ACHN (cell line): ENCODE measurements around the gene L3MBTL4.
"Not testable (repeated sequence)": the region's sequence is repeated elsewhere in the genome, so short reads cannot be mapped to it uniquely, and the experiment has no call there.

Experiments
- DNase-seq: peaks from one replicate; pipeline ENCODE4 v3.0.0-alpha.2; 2015
- in situ Hi-C: cut with HindIII; loops from 2 replicates; pipeline ENCODE4 v1.10.0; 2017; ENCODE audit warnings: low sequenced_read_pairs, low pct_ligation_motif_present, low pct_unique_long_range_greater_than_20kb

Gene L3MBTL4

GRCh38 chr18:6161549-6161948 is 253.2 kb downstream of the L3MBTL4 start:
- in situ Hi-C loops, result no loop called here
- DNase-seq, result no peak

- in situ Hi-C loops, result no loop called here
- no peak for DNase-seq
Observed at GRCh38 chr18:6159426-6159825, 255.3 kb downstream of the L3MBTL4 start.

- DNase-seq, result no peak
- in situ Hi-C loops, result no loop called here
Observed at GRCh38 chr18:6158958-6159357, 255.8 kb downstream of the L3MBTL4 start.

GRCh38 chr18:6156446-6156845 is 258.3 kb downstream of the L3MBTL4 start:
- no peak for DNase-seq
- in situ Hi-C loops, result no loop called here

GRCh38 chr18:6155707-6156106 is 259.0 kb downstream of the L3MBTL4 start:
- DNase-seq, result no peak
- in situ Hi-C loops, result no loop called here

- in situ Hi-C loops, result no loop called here
- DNase-seq, result no peak
Observed at GRCh38 chr18:6150430-6150829, 264.3 kb downstream of the L3MBTL4 start.

DNA sequence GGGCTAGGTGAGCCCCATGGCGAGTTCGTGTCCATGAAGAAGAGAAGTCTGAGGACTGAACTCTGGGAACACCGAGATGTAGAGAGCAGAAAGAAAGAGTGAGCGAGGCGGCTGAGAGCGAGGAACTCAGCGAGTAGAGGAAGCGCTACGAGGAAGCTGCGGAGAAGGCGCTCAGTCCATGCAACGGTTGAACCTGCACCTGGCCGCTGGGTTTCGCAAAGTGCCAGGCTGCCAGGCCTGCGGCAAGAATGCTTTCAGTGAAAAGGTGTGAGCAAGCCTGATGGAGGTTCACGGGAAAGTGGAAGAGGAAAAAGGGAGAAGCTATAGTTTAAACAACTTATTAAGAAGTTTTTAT is 268.4 kb downstream of the L3MBTL4 start:
- no peak for DNase-seq
- in situ Hi-C loops, result no loop called here

DNA sequence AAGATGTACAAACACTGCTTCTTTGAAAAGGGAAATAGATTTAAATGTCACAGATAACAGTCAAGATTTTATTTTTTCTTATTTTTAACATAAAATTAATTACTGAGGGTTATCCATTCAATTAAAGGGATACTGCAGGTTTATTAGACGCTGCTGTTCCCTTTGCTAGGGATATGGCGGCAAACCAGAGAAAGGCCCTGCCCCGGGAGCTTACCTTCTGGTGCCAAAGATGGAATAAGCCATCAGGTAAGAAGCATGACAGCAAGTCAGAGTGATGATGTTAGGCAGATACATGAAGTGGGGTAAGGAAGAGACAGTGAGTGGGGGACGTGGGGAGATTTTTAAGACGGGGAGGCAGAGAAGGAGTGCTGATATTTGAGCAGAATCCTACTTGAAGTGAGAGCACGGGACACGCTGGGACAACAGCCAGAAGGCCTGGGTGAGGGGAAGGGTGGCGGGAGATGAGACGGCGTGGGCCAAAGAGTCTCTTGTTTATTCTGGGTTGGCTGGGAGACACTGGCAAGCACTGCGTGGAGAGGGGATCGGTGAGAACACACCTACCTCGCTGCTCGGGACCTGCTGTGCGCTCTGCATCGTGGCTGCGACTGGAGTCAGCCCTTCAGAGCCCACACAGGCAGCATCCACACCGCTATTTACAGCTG is 268.9 kb downstream of the L3MBTL4 start:
- DNase-seq, result no peak
- in situ Hi-C loops, result no loop called here

GRCh38 chr18:6139007-6139406 is 275.7 kb downstream of the L3MBTL4 start:
- DNase-seq, result no peak
- in situ Hi-C loops, result no loop called here

DNA sequence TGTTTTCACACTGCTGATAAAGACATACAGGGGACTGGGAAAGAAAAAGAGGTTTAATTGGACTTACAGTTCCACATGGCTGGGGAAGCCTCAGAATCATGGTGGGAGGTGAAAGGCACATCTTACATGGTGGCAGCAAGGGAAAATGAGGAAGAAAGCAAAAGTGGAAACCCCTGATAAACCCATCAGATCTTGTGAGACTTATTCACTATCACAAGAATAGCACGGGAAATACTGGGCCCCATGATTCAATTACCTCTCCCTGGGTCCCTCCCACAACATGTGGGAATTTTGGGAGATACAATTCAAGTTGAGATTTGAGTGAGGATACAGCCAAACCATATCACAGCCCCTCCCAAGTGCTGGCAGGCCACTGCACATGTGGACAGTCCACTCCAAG is 278.8 kb downstream of the L3MBTL4 start:
- in situ Hi-C loops, result not testable (repeated sequence)

GRCh38 chr18:6135029-6135428 is 279.7 kb downstream of the L3MBTL4 start:
- DNase-seq, in situ Hi-C loops: not testable (repeated sequence)

More for the DNA sequence above, 278.8 kb downstream of the L3MBTL4 start:
- DNase-seq, result not testable (repeated sequence)

DNA sequence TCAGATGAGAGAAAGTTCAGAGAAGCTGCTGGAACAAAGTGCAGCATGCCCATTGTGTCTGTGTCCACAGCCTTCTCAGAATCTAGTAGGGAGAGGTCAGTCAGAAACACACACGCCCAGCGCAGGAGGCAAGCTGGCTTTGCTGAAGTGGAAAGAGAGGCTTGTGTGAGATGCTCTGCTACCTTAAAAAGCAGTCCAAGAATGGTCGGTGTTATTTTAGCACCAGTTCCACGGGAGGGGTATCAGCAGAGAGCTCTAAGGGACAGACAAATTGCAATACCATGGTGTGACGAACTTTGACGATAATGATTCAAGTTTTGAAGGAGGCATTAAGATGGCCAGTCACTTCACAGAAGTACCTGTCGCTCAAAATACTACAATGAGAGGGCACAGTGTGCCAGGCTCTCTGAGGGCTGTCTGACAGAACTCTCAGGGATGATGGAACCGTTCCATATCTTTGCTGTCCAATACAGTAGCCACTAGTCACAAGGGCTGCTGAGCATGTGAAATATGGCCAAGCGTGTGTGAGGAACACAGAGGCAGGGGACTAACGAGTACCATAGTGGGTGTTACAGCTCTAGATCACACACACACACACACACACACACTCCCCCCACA is 281.9 kb downstream of the L3MBTL4 start:
- DNase-seq, result no peak
- in situ Hi-C loops, result no loop called here

DNA sequence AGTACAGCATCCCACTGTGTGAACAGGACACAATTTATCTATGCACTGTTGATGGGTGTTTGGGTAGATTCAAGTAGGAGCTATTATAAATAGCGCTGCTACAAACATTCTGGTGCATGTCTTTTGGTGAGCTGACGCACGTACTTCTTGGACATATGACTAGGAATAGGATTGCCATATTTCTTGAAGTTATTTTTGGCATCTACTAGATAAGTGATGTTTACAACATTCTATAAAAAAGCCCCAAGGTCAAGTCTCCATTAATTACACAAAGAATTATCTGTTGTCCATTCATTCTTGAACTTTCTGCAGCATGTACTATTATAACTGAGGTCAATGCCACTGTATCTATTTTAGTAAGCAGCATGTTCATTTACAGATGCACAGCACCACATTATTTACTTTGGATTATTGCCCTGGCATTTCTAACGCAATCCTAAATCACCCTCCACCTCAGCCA is 293.9 kb downstream of the L3MBTL4 start:
- in situ Hi-C loops, result no loop called here
- no peak for DNase-seq

DNA sequence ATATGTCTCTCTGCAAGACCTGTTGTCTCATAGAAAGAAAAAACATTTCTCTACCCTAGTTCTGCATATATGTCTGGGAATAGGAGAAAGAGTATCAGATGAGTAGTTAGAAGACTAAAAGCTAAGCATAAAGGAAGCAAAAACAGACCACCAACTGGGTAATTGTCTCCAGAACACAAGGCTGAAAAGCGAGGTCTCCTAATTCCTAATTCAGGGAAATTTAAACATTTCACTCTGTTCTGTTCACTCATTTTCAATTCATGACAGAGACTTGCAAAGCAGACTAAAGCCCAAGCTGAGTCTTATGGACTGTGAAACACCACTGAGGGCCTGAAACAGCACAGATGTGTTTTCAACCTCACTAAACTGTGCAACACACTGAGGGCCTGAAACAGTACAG is 294.9 kb downstream of the L3MBTL4 start:
- no peak for DNase-seq
- in situ Hi-C loops, result no loop called here

- DNase-seq, result no peak
Observed at GRCh38 chr18:6118080-6118479, 296.6 kb downstream of the L3MBTL4 start.

GRCh38 chr18:6115710-6116109 is 299.0 kb downstream of the L3MBTL4 start:
- DNase-seq, result no peak
- in situ Hi-C loops, result no loop called here

More at GRCh38 chr18:6118080-6118479, 296.6 kb downstream of the L3MBTL4 start:
- in situ Hi-C loops, result no loop called here

DNA sequence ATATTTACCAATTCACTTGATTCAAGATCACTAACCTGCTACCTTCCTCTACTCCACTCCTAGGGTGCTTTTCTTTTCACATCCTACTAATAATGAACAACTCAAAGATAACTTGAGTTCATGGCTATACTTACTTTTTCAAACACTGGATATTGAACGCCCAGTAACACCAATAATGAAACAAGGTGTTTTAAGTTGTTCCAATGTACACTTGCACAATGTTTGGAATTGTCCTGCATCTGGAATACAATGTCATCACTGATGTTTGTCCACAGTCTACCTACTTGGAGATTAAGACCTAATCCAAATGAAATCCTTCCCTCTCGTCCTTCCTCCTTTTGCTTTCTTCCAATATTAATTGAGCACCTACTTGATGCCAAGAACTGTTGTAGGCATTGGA is 301.1 kb downstream of the L3MBTL4 start:
- in situ Hi-C loops, result no loop called here
- no peak for DNase-seq

- in situ Hi-C loops, result no loop called here
Observed at GRCh38 chr18:6111726-6112125, 303.0 kb downstream of the L3MBTL4 start.

GRCh38 chr18:6109743-6110142 is 305.0 kb downstream of the L3MBTL4 start:
- in situ Hi-C loops, result no loop called here
- no peak for DNase-seq

More at GRCh38 chr18:6111726-6112125, 303.0 kb downstream of the L3MBTL4 start:
- DNase-seq, result no peak

GRCh38 chr18:6107794-6108193 is 306.9 kb downstream of the L3MBTL4 start:
- DNase-seq, result no peak
- in situ Hi-C loops, result no loop called here
